ENCODE data around the gene QRICH1. TPM values are rescaled to one million over a fixed set of nuclear protein-coding genes. Genes with fewer than 3 reads are reported as not detected.

The QRICH1 gene
- total and polyA plus RNA-seq, 2 of the 13 experiments (the other 11 are each of a cell fraction or from before 2014, with no cell fraction given) = 52.6 to 102 TPM

- TF ChIP-seq ZHX2 (IDR thresholded peaks at IDR 0.05; ENCODE audit: low read depth) = peak; percentile 81; the same call in 1 of the 2 replicates
- TF ChIP-seq ZHX2 (CRISPR knock-in tag; IDR thresholded peaks at IDR 0.05; ENCODE audit: borderline replicate concordance) = no peak
- TF ChIP-seq ZNF879 (CRISPR knock-in tag; IDR thresholded peaks at IDR 0.05) = 0 out of 2 replicates have a peak, but pooled peaks have one; percentile 52
- no peak for TF ChIP-seq E2F1 (CRISPR knock-in tag; IDR thresholded peaks at IDR 0.05)
- TF ChIP-seq HIVEP1 (CRISPR knock-in tag; IDR thresholded peaks at IDR 0.05) = peak; percentile 75
- no peak for TF ChIP-seq ETS1 (CRISPR knock-in tag; IDR thresholded peaks at IDR 0.05)
- no peak for TF ChIP-seq FUBP1 (CRISPR knock-in tag; IDR thresholded peaks at IDR 0.05; ENCODE audit: borderline replicate concordance)
- TF ChIP-seq ZNF543 (CRISPR knock-in tag; IDR thresholded peaks at IDR 0.05) = 0 out of 2 replicates have a peak, but pooled peaks have one; percentile 72
- no peak for TF ChIP-seq NFE2L1 (CRISPR knock-in tag; IDR thresholded peaks at IDR 0.05; ENCODE audit: borderline replicate concordance)
- TF ChIP-seq ZHX1 (CRISPR knock-in tag; IDR thresholded peaks at IDR 0.05; ENCODE audit: low read depth) = no peak
- no peak for TF ChIP-seq TOPORS (CRISPR knock-in tag; IDR thresholded peaks at IDR 0.05)
- 0 out of 2 replicates have a peak, but pooled peaks have one; percentile 18 for TF ChIP-seq CENPT (CRISPR knock-in tag; IDR thresholded peaks at IDR 0.05; ENCODE audit: low read depth)
- TF ChIP-seq ZNF317 (CRISPR knock-in tag; IDR thresholded peaks at IDR 0.05) = peak; percentile 64; the same call in 1 of the 2 replicates
Observed at GRCh38 chr3:49104427-49105291, 10.8 kb upstream of the QRICH1 start, which contains the start of gene QARS1 (continued).

All from HepG2 (cell line).